Neural cell (in vitro differentiated cells): ENCODE data around the gene IQGAP2. TPM values are rescaled to one million over a fixed set of nuclear protein-coding genes. Genes with fewer than 3 reads are reported as not detected.

Experiments used
- H2AFZ ChIP-seq: fragments of 200-600, 300-800 bp; sonication (generic), shearing (Covaris generic); 2 replicates; pipeline ENCODE4 v1.6.0; 2014; ENCODE audit warnings: low read depth, mild to moderate bottlenecking, antibody characterized with exemption, low read length, moderate library complexity
- H3F3A ChIP-seq: fragments of 200-600 bp; shearing (Covaris generic); 2 replicates; pipeline ENCODE4 v1.6.1; 2016; ENCODE audit warnings: mild to moderate bottlenecking, moderate library complexity, mixed read lengths, antibody characterized with exemption, low read length; ENCODE audit not compliant: insufficient read depth, poor library complexity, severe bottlenecking
- H3K27ac ChIP-seq: fragments of 200-600, 300-800 bp; sonication (generic), shearing (Covaris generic); 2 replicates; pipeline ENCODE4 v1.5.1; 2014; ENCODE audit warnings: mild to moderate bottlenecking, low read length, moderate library complexity
- H3K27me3 ChIP-seq: fragments of 300-800, 200-600 bp; sonication (generic), shearing (Covaris generic); 2 replicates; pipeline ENCODE4 v1.6.0; 2014; ENCODE audit warnings: mild to moderate bottlenecking, low read depth, low read length, moderate library complexity; ENCODE audit not compliant: insufficient read depth
- H3K36me3 ChIP-seq: fragments of 300-800, 200-600 bp; sonication (generic), shearing (Covaris generic); 2 replicates; pipeline ENCODE4 v1.5.1; 2014; ENCODE audit warnings: mild to moderate bottlenecking, antibody characterized with exemption, low read length, moderate library complexity; ENCODE audit not compliant: insufficient read depth
- H3K4me2 ChIP-seq: fragments of 300-800, 200-600 bp; sonication (generic), shearing (Covaris generic); 2 replicates; pipeline ENCODE4 v1.6.0; 2014; ENCODE audit warnings: mild to moderate bottlenecking, low read length
- H3K4me3 ChIP-seq: fragments of 300-800, 200-600 bp; sonication (generic), shearing (Covaris generic); 2 replicates; pipeline ENCODE4 v1.5.1; 2014; ENCODE audit warnings: mild to moderate bottlenecking, low read length, moderate library complexity
- H3K79me2 ChIP-seq: fragments of 200-600 bp; shearing (Covaris generic); replicated peaks from 2 replicates; pipeline ENCODE4 v1.6.0; 2014; ENCODE audit warnings: mild to moderate bottlenecking, low read length, moderate library complexity; ENCODE audit not compliant: insufficient read depth
- H3K9ac ChIP-seq: fragments of 300-800, 200-600 bp; sonication (generic), shearing (Covaris generic); 2 replicates; pipeline ENCODE4 v1.6.1; 2016; ENCODE audit warnings: mild to moderate bottlenecking, low read length, mixed read lengths
- H3K9me2 ChIP-seq: fragments of 200-600 bp; shearing (Covaris generic); 2 replicates; pipeline ENCODE4 v1.6.1; 2016; ENCODE audit warnings: mild to moderate bottlenecking, low read length, mixed read lengths; ENCODE audit not compliant: insufficient read depth
- H3K9me3 ChIP-seq: fragments of 200-600, 300-800 bp; sonication (generic), shearing (Covaris generic); 2 replicates; pipeline ENCODE4 v1.6.1; 2016; ENCODE audit warnings: mild to moderate bottlenecking, mixed run types, low read length, moderate library complexity, mixed read lengths
- H4K20me1 ChIP-seq: fragments of 200-600 bp; shearing (Covaris generic); 2 replicates; pipeline ENCODE4 v1.6.1; 2016; ENCODE audit warnings: mild to moderate bottlenecking, mixed run types; ENCODE audit not compliant: insufficient read depth
- EP300 ChIP-seq: fragments of 450-650 bp; conservative IDR thresholded peaks from 2 replicates; pipeline ENCODE4 v1.6.1; 2014; ENCODE audit warnings: antibody characterized with exemption, mild to moderate bottlenecking, moderate library complexity; ENCODE audit not compliant: poor library complexity, severe bottlenecking
- EZH2 ChIP-seq: fragments of 200-600, 300-800 bp; shearing (Covaris generic), sonication (generic); IDR thresholded peaks from 2 replicates; pipeline ENCODE4 v1.6.1; 2014; ENCODE audit warnings: antibody characterized with exemption, low read length, borderline replicate concordance, mild to moderate bottlenecking; ENCODE audit not compliant: insufficient read depth, poor library complexity, severe bottlenecking
- MXI1 ChIP-seq: fragments of 450-650 bp; conservative IDR thresholded peaks from 2 replicates; pipeline ENCODE4 v1.6.1; 2014; ENCODE audit warnings: antibody characterized with exemption, mild to moderate bottlenecking; ENCODE audit not compliant: poor library complexity, severe bottlenecking
- POLR2AphosphoS5 ChIP-seq: IDR thresholded peaks from 2 replicates; pipeline ENCODE4 v1.6.1; 2012
- RAD21 ChIP-seq: fragments of 450-650 bp; conservative IDR thresholded peaks from 2 replicates; pipeline ENCODE4 v1.6.1; 2014; ENCODE audit warnings: antibody characterized with exemption, mild to moderate bottlenecking, moderate library complexity
- SMC3 ChIP-seq: fragments of 450-650 bp; conservative IDR thresholded peaks from 2 replicates; pipeline ENCODE4 v1.6.1; 2014; ENCODE audit warnings: antibody characterized with exemption, mild to moderate bottlenecking, moderate library complexity; ENCODE audit not compliant: poor library complexity
- TAF1 ChIP-seq: IDR thresholded peaks from 2 replicates; pipeline ENCODE4 v1.6.1; 2012; ENCODE audit warnings: low read depth
- polyA plus RNA-seq: library from polyadenylated mRNA; depleted of rRNA; stranded (reverse); fragments of >200 nt; gene quantifications from 2 replicates; pipeline ENCODE4 v1.2.3, GENCODE V29; 2014
- TF ChIP-seq, protein P1 (sequence below): IDR thresholded peaks from 2 replicates; pipeline ENCODE4 v1.6.1; 2012; ENCODE audit warnings: borderline replicate concordance
- TF ChIP-seq, protein P2 (sequence below): fragments of 450-650 bp; IDR thresholded peaks from 2 replicates; pipeline ENCODE4 v1.5.1; 2014; ENCODE audit warnings: antibody characterized with exemption, mild to moderate bottlenecking, moderate library complexity; ENCODE audit not compliant: poor library complexity, severe bottlenecking

Gene IQGAP2
- polyA plus RNA-seq, 1 donor from 2014 or later = 5.2 TPM

DNA sequence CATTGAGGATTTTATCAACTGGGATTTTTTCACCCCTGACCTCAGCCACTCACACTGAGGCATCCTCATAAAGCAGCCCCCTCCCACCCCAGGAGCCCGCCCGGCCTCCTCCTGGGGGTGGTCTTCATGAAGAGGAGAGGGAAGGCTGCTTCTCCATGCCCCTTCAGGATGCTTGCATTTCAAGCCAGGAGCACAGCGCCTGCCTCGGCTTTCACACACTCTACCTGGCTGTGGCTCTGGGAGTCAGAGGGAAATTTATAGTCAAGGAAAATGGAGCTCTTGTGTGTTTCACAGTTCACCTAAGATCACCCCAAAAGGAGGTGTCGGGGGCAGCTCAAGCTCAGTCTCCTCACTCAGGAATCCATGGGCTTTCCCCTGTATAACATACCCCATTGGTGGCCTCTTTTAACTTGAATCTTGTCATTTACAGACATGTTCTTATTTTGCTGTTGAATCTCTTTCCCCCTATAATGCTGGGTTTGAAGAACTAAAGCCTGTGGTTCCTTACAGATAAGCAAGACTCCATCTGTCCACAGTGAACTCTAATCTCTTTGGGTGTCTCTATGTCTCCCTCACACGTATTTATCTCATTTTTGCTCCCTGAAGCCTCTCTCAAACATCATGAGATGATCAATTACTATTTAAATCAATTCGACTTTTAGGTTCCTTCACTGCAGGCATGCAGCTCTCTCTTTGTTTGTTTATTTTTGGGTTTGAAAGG lies 22.6 kb upstream of the IQGAP2 start:
- no peak for TF ChIP-seq MXI1
- no peak for TF ChIP-seq SMC3
- no peak for TF ChIP-seq RAD21
- TF ChIP-seq TAF1 = no peak
- TF ChIP-seq, protein P1, sequence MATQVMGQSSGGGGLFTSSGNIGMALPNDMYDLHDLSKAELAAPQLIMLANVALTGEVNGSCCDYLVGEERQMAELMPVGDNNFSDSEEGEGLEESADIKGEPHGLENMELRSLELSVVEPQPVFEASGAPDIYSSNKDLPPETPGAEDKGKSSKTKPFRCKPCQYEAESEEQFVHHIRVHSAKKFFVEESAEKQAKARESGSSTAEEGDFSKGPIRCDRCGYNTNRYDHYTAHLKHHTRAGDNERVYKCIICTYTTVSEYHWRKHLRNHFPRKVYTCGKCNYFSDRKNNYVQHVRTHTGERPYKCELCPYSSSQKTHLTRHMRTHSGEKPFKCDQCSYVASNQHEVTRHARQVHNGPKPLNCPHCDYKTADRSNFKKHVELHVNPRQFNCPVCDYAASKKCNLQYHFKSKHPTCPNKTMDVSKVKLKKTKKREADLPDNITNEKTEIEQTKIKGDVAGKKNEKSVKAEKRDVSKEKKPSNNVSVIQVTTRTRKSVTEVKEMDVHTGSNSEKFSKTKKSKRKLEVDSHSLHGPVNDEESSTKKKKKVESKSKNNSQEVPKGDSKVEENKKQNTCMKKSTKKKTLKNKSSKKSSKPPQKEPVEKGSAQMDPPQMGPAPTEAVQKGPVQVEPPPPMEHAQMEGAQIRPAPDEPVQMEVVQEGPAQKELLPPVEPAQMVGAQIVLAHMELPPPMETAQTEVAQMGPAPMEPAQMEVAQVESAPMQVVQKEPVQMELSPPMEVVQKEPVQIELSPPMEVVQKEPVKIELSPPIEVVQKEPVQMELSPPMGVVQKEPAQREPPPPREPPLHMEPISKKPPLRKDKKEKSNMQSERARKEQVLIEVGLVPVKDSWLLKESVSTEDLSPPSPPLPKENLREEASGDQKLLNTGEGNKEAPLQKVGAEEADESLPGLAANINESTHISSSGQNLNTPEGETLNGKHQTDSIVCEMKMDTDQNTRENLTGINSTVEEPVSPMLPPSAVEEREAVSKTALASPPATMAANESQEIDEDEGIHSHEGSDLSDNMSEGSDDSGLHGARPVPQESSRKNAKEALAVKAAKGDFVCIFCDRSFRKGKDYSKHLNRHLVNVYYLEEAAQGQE = no peak
- no peak for TF ChIP-seq POLR2AphosphoS5
- TF ChIP-seq EZH2 = no peak
- TF ChIP-seq, protein P2, sequence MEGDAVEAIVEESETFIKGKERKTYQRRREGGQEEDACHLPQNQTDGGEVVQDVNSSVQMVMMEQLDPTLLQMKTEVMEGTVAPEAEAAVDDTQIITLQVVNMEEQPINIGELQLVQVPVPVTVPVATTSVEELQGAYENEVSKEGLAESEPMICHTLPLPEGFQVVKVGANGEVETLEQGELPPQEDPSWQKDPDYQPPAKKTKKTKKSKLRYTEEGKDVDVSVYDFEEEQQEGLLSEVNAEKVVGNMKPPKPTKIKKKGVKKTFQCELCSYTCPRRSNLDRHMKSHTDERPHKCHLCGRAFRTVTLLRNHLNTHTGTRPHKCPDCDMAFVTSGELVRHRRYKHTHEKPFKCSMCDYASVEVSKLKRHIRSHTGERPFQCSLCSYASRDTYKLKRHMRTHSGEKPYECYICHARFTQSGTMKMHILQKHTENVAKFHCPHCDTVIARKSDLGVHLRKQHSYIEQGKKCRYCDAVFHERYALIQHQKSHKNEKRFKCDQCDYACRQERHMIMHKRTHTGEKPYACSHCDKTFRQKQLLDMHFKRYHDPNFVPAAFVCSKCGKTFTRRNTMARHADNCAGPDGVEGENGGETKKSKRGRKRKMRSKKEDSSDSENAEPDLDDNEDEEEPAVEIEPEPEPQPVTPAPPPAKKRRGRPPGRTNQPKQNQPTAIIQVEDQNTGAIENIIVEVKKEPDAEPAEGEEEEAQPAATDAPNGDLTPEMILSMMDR = no peak
- TF ChIP-seq EP300 = no peak
- Histone ChIP-seq H3K9me2 (no peaks in the 10 kb centered on the region), H4K20me1 (no peaks in the 10 kb centered on the region), H3K36me3 (no peaks in the 10 kb centered on the region), H3K27me3 (no peaks in the 10 kb centered on the region), H3K27ac (no peak overlapping the region), H3K9me3 (no peaks in the 10 kb centered on the region), H3K4me2 (no peak overlapping the region), H2AFZ (no peak overlapping the region), H3K9ac (no peak overlapping the region), H3K4me3 (no peak overlapping the region), H3F3A (no peaks in the 10 kb centered on the region), H3K79me2 (no peaks in the 10 kb centered on the region)

DNA sequence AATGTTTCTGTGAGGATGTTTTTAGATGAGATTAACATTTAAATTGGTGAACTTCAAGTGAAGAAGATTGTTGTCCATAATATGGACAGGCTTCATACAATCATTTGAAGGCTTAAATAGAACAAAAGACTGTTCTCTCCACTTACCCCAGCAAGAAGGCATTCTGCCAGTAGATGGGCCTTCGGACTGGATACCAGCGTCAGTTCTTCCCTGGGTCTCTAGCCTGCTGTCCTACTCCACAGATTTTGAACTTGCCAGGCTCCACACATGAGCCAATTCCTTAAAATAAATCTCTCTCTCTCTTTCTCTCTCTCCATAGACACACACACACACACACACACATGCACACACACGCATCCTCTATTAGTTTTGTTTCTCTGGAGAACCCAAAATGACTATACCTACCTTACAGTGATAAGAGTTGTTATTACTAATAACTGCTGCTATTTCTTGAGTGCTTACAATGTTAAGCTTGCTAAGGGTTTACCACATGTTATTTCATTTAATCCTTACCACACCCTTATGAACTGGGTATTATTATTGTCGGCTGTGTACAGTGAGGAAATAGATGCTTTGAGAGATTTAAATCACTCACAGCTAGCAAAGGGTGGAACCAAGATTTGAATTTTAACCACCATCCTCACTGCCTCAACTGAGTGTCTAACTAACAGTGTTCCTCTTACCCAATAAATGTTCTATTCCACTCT lies 19.8 kb upstream of the IQGAP2 start:
- no peak overlapping the region for H3K27ac ChIP-seq
- H3K9ac ChIP-seq = no peak overlapping the region
- no peaks in the 10 kb centered on the region for H3K79me2 ChIP-seq
- H3K9me2 ChIP-seq = no peaks in the 10 kb centered on the region
- no peaks in the 10 kb centered on the region for H3K27me3 ChIP-seq
- H3F3A ChIP-seq = no peaks in the 10 kb centered on the region
- H2AFZ ChIP-seq = no peak overlapping the region
- H3K4me3 ChIP-seq = no peak overlapping the region
- H3K9me3 ChIP-seq = no peaks in the 10 kb centered on the region
- TF ChIP-seq POLR2AphosphoS5 (no peak), RAD21 (no peak), SMC3 (no peak), EZH2 (no peak), MXI1 (no peak), TAF1 (no peak), EP300 (no peak)
- TF ChIP-seq, protein P2 = no peak
- TF ChIP-seq, protein P1 = no peak
- no peaks in the 10 kb centered on the region for H3K36me3 ChIP-seq
- H3K4me2 ChIP-seq = no peak overlapping the region
- H4K20me1 ChIP-seq = no peaks in the 10 kb centered on the region
